Measurements from ENCODE around the gene MRGPRX1. TPM values are rescaled to one million over a fixed set of nuclear protein-coding genes. Genes with fewer than 3 reads are reported as not detected.
"Not testable (repeated sequence)": the region's sequence is repeated elsewhere in the genome, so short reads cannot be mapped to it uniquely, and the experiment has no call there.

The MRGPRX1 gene
- total and polyA plus RNA-seq, 2 donors from 2014 or later, result not detected

DNA sequence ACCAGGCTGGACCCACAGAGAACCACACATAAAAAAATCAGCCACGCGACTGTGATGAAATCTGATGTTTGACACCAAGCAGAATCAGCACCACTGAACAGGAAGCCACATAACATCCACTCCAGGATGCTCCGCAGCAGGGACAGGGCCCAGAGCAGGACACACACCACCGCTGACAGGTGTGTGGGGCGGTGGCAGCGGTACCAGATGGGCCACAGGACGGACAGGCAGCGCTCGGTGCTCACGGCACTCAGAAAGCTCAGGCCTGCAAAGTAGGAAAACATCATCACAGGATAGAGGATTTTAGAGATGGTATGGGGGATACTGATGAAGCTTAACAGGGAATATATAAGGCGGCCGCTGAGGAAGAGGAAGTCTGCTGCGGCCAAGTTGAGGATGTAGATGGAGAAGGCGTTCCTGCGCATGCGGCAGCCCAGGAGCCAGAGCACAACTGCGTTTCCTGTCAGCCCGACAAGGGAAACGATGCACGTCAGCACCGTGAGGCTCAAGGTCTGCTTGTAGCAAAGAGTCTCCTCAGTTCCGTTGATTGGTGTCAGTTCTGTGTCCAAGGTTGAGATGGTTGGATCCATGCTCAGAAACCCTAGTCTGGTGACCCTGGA is 4.9 kb downstream of the MRGPRX1 start:
- TF ChIP-seq, protein P1, sequence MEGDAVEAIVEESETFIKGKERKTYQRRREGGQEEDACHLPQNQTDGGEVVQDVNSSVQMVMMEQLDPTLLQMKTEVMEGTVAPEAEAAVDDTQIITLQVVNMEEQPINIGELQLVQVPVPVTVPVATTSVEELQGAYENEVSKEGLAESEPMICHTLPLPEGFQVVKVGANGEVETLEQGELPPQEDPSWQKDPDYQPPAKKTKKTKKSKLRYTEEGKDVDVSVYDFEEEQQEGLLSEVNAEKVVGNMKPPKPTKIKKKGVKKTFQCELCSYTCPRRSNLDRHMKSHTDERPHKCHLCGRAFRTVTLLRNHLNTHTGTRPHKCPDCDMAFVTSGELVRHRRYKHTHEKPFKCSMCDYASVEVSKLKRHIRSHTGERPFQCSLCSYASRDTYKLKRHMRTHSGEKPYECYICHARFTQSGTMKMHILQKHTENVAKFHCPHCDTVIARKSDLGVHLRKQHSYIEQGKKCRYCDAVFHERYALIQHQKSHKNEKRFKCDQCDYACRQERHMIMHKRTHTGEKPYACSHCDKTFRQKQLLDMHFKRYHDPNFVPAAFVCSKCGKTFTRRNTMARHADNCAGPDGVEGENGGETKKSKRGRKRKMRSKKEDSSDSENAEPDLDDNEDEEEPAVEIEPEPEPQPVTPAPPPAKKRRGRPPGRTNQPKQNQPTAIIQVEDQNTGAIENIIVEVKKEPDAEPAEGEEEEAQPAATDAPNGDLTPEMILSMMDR (IDR thresholded peaks at IDR 0.05; ENCODE audit: borderline replicate concordance, extremely low read depth, insufficient read depth), result no peak
- DNase-seq, result peak in 1 of 5 donors; percentile 10

DNA sequence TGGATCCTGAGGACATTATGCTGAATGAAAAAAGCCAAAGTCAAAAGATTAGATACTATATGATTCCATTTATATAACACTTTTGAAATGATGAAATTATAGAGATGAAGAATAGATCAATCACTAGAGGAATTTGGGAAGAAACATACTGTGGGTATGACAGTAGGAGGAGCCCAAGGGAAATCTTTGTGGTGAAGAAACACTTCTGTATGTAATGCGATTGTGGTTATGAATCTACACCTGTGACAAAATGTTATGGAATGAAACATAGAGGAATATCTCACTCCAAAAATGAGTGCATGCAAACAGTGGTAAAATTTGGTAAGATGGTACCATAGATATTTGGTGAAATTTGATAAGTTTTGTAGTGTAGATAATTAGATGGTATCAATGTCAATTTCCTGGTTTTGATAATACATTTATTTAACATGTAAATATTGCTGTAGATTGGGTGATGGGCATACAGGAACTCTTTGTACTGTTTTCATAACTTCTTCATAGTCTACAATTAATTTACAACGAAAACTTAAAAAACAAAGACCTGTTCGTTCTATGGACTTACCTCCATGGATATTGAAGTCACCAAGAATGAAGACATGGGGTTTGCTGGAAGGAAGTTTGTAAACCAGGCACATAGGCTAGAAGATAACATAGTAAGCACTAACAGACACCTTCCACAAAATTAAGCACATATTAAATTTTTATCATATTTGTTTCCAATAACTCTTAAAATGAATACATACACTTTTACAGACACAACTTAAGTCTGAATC is 11.5 kb downstream of the MRGPRX1 start:
- intact Hi-C loops (cut with DNase I), result no loop called here
- no peak overlapping the region for H3K4me3 ChIP-seq (ENCODE audit: low read length in 3 of 3)
- H3K36me3 ChIP-seq (ENCODE audit: control insufficient read depth in 2 of 3, insufficient read depth in 3 of 3, low read length in 3 of 3), result no peaks in the 10 kb centered on the region
- no peaks in the 10 kb centered on the region for H3K9me3 ChIP-seq (ENCODE audit: control insufficient read depth in 2 of 3, insufficient read depth in 1 of 3, low read length in 3 of 3)
- H3K27me3 ChIP-seq (ENCODE audit: control insufficient read depth, insufficient read depth, low read length), result no peaks in the 10 kb centered on the region
- FAIRE-seq (no peak), DNase-seq (no peak)
- no peak overlapping the region for H3K27ac ChIP-seq (ENCODE audit: low read depth in 2 of 2, low read length in 2 of 2)
- no peaks in the 10 kb centered on the region for H3K4me1 ChIP-seq (ENCODE audit: control insufficient read depth in 2 of 3, insufficient read depth in 2 of 3, low read depth in 1 of 3, low read length in 3 of 3)
- H3K9ac ChIP-seq (ENCODE audit: low read length in 3 of 3), result no peak overlapping the region
- TF ChIP-seq, protein P1 (IDR thresholded peaks at IDR 0.05; ENCODE audit: borderline replicate concordance, extremely low read depth, insufficient read depth), result no peak

More for the DNA sequence above, 4.9 kb downstream of the MRGPRX1 start:
- H3K4me1 ChIP-seq (ENCODE audit: control insufficient read depth in 2 of 3, insufficient read depth in 2 of 3, low read depth in 1 of 3, low read length in 3 of 3), result no peaks in the 10 kb centered on the region
- no peak overlapping the region for H3K27ac ChIP-seq (ENCODE audit: low read depth in 2 of 2, low read length in 2 of 2)
- no peaks in the 10 kb centered on the region for H3K36me3 ChIP-seq (ENCODE audit: control insufficient read depth in 2 of 3, insufficient read depth in 3 of 3, low read length in 3 of 3)
- H3K9ac ChIP-seq (ENCODE audit: low read length in 3 of 3), result no peak overlapping the region
- no peak overlapping the region for H3K4me3 ChIP-seq (ENCODE audit: low read length in 3 of 3)
- H3K9me3 ChIP-seq (ENCODE audit: control insufficient read depth in 2 of 3, insufficient read depth in 1 of 3, low read length in 3 of 3), result no peaks in the 10 kb centered on the region
- H3K27me3 ChIP-seq (ENCODE audit: control insufficient read depth, insufficient read depth, low read length), result no peaks in the 10 kb centered on the region
- no peak for FAIRE-seq
- intact Hi-C loops (cut with DNase I), result no loop called here

DNA sequence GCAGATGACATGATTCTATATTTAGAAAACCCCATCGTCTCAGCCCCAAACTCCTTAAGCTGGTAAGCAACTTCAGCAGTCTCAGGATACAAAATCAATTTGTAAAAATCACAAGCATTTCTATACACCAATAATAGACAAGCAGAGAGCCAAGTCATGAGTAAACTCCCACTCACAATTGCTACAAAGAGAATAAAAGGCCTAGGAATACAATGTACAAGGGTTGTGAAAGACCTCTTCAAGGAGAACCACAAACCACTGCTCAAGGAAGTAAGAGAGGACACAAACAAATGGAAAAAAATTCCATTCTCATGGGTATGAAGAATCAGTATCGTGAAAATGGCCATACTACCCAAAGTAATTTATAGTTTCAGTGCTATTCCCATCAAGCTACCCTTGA is 13.8 kb downstream of the MRGPRX1 start:
- H3K27me3 ChIP-seq (ENCODE audit: control insufficient read depth, insufficient read depth, low read length); FAIRE-seq; H3K27ac ChIP-seq (ENCODE audit: low read depth in 2 of 2, low read length in 2 of 2); H3K9me3 ChIP-seq (ENCODE audit: control insufficient read depth in 2 of 3, insufficient read depth in 1 of 3, low read length in 3 of 3); H3K4me3 ChIP-seq (ENCODE audit: low read length in 3 of 3); H3K9ac ChIP-seq (ENCODE audit: low read length in 3 of 3); H3K36me3 ChIP-seq (ENCODE audit: control insufficient read depth in 2 of 3, insufficient read depth in 3 of 3, low read length in 3 of 3); DNase-seq; intact Hi-C loops (cut with DNase I); H3K4me1 ChIP-seq (ENCODE audit: control insufficient read depth in 2 of 3, insufficient read depth in 2 of 3, low read depth in 1 of 3, low read length in 3 of 3): not testable (repeated sequence)

DNA sequence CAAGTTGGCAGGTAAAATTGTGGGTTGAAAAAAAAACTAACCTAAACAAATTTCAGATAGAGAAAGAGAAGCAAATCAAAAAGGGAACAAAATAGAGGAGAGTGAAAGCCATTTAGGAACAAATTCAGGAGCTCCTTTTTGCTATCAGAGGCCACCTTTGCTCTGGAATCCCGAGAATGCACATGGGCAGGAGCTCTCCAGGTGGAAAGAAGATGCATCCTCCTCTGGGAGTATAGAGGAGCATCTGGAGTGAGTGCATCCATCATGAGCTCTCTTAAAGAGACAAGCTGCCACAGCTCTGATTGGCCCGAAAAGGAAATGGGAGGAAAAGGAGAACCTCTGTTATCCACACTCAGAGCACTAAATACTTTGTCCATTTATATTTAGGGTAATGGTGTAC is 26.3 kb downstream of the MRGPRX1 start:
- H3K9ac ChIP-seq (ENCODE audit: low read length in 3 of 3), result no peak overlapping the region

More for the DNA sequence above, 26.3 kb downstream of the MRGPRX1 start:
- FAIRE-seq (no peak), DNase-seq (no peak)
- H3K36me3 ChIP-seq (ENCODE audit: control insufficient read depth in 2 of 3, insufficient read depth in 3 of 3, low read length in 3 of 3), result no peaks in the 10 kb centered on the region
- intact Hi-C loops (cut with DNase I), result no loop called here
- TF ChIP-seq, protein P1 (IDR thresholded peaks at IDR 0.05; ENCODE audit: borderline replicate concordance, extremely low read depth, insufficient read depth), result no peak
- H3K4me3 ChIP-seq (ENCODE audit: low read length in 3 of 3), result no peak overlapping the region
- no peaks in the 10 kb centered on the region for H3K9me3 ChIP-seq (ENCODE audit: control insufficient read depth in 2 of 3, insufficient read depth in 1 of 3, low read length in 3 of 3)
- H3K27me3 ChIP-seq (ENCODE audit: control insufficient read depth, insufficient read depth, low read length), result no peaks in the 10 kb centered on the region
- no peaks in the 10 kb centered on the region for H3K4me1 ChIP-seq (ENCODE audit: control insufficient read depth in 2 of 3, insufficient read depth in 2 of 3, low read depth in 1 of 3, low read length in 3 of 3)
- no peak overlapping the region for H3K27ac ChIP-seq (ENCODE audit: low read depth in 2 of 2, low read length in 2 of 2)

Measured in kidney (tissue), 14 donors.